Fibroblast of skin of right biceps (primary cell): Measurements from ENCODE around the gene TMEM198.

Experiments used
- DNase-seq: peaks from one replicate; pipeline ENCODE4 v3.0.0-alpha.2; 2013

Gene TMEM198

GRCh38 chr2:219591091-219591490 lies 47.3 kb downstream of the TMEM198 start:
- no peak for DNase-seq

- DNase-seq: no peak
These were observed 48.9 kb downstream of the TMEM198 start for GRCh38 chr2:219592736-219593135.

- DNase-seq: no peak
These were observed 49.3 kb downstream of the TMEM198 start for GRCh38 chr2:219593154-219593553.

- peak; percentile 33 for DNase-seq
These were observed 51.4 kb downstream of the TMEM198 start for GRCh38 chr2:219595256-219595655.

- DNase-seq: no peak
These were observed 53.2 kb downstream of the TMEM198 start for GRCh38 chr2:219596954-219597551.

- peak; percentile 97 for DNase-seq
These were observed 53.9 kb downstream of the TMEM198 start, which contains the start of gene STK11IP for GRCh38 chr2:219597552-219598307. TSS of gene STK11IP (plus strand) at chr2:219597857. CDS start at chr2:219598120, 263 bp downstream.

- DNase-seq: no peak
These were observed 54.7 kb downstream of the TMEM198 start for GRCh38 chr2:219598308-219599078.
